ENCODE measurements around the gene NR2C2.

NR2C2 gene

DNA sequence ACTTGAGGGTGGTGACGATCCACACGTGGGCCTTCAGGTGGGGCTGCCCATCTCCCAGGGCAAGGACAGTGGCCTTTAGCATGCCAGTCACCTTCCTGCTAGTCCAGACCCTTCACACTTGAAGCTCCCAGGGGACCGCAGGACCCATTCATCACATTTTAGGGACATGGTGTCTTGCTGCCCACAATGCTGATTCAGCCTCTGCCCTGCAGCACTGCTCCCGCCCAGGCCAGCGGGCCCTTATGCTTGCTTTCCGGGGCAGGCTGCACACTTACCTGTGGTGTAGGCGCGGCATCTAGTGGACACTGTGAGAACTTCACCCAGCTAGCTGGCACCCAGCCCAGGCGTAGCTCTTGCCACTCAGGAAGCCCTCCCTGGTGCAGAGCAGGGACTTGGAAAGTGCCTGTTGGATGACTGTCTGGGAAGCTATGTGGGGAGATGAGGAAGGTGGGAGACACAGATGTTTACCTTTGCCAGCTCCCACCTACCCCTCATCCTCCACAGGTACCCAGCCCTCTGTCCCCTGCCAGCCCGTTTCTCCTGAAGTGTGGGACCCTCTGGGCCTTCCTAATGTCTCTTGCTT is 26.3 kb upstream of the NR2C2 start:
- H3K4me3 ChIP-seq (ENCODE audit: low read length in 2 of 2): no peak overlapping the region
- no peak overlapping the region for H3K9ac ChIP-seq (ENCODE audit: low read depth in 1 of 2, low read length in 2 of 2)
- H3K4me1 ChIP-seq (ENCODE audit: control insufficient read depth in 2 of 2, insufficient read depth in 2 of 2, low read length in 2 of 2): peaks cover 2 to 4% of the 10 kb centered on the region in 2 donors
- H3K9me3 ChIP-seq (ENCODE audit: control insufficient read depth in 2 of 2, low read length in 2 of 2): no peaks in the 10 kb centered on the region
- no peaks in the 10 kb centered on the region for H3K27me3 ChIP-seq (ENCODE audit: control insufficient read depth in 2 of 2, insufficient read depth in 2 of 2, low read length in 2 of 2)
- H3K27ac ChIP-seq (ENCODE audit: low read depth in 2 of 2, low read length in 2 of 2): no peak overlapping the region
- peaks cover 0 to 2% of the 10 kb centered on the region in 2 donors for H3K36me3 ChIP-seq (ENCODE audit: control insufficient read depth in 2 of 2, insufficient read depth in 2 of 2, low read length in 2 of 2)

DNA sequence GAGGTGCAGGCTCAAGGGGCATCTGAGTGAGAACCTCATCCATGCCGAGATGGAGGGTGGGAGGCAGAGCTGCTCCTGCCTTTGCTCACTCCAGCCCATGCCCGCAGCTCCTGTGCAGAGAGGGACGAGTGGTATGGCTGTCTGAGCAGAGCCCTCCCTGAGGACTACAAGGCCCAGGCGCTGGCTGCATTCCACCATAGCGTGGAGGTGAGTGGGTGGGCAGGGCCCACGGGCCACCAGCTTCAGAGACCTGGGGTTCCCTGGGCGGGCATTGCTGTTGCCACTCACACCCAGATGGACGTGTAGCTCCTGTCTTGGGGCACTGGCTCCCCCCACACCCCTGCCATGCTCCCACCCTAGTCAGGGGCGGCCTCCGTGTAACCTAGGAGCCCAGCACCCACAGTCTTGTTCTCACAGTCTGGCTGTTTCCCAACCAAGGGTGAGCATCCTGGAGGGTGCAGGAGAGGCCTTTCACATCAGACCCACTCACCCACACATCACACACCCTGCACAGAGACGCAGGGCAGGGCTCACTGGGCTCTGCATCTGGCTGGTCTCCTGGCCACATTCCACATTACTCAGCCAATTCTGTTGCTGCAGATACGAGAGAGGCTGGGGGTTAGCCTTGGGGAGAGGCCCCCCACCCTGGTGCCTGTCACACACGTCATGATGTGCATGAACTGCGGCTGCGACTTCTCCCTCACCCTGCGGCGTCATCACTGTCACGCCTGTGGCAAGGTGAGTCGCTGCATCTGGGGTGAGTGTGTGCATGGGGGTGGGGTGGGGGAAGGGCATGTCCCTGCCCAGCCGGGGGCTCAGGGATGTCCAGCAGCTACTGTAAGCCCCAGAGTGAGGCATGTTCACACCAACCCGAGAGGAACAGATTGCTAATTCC is 25.3 kb upstream of the NR2C2 start:
- Histone ChIP-seq H3K4me3 (ENCODE audit: low read length in 2 of 2) (no peak overlapping the region), H3K27me3 (ENCODE audit: control insufficient read depth in 2 of 2, insufficient read depth in 2 of 2, low read length in 2 of 2) (no peaks in the 10 kb centered on the region), H3K9me3 (ENCODE audit: control insufficient read depth in 2 of 2, low read length in 2 of 2) (no peaks in the 10 kb centered on the region), H3K9ac (ENCODE audit: low read depth in 1 of 2, low read length in 2 of 2) (no peak overlapping the region), H3K4me1 (ENCODE audit: control insufficient read depth in 2 of 2, insufficient read depth in 2 of 2, low read length in 2 of 2) (peaks cover 2 to 4% of the 10 kb centered on the region in 2 donors), H3K36me3 (ENCODE audit: control insufficient read depth in 2 of 2, insufficient read depth in 2 of 2, low read length in 2 of 2) (peaks cover 0 to 3% of the 10 kb centered on the region in 2 donors), H3K27ac (ENCODE audit: low read depth in 2 of 2, low read length in 2 of 2) (no peak overlapping the region)

DNA sequence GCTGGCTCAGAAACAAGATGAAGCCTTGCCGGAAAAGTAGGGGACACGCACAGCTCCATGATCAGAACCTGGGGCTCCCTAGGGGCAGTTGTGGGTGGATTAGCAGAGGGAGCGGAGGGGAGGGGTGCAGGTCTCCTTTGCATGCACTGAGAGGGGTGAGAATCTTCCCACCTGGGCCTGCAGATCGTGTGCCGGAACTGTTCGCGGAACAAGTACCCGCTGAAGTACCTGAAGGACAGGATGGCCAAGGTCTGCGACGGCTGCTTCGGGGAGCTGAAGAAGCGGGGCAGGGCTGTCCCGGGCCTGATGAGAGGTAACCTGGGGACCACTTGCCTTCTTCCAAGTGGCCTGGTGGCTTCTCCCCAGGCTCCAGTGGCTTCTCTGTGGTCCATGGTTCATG is 24.5 kb upstream of the NR2C2 start:
- no peaks in the 10 kb centered on the region for H3K27me3 ChIP-seq (ENCODE audit: control insufficient read depth in 2 of 2, insufficient read depth in 2 of 2, low read length in 2 of 2)
- H3K9ac ChIP-seq (ENCODE audit: low read depth in 1 of 2, low read length in 2 of 2): no peak overlapping the region
- no peak overlapping the region for H3K27ac ChIP-seq (ENCODE audit: low read depth in 2 of 2, low read length in 2 of 2)
- H3K9me3 ChIP-seq (ENCODE audit: control insufficient read depth in 2 of 2, low read length in 2 of 2): no peaks in the 10 kb centered on the region
- H3K4me1 ChIP-seq (ENCODE audit: control insufficient read depth in 2 of 2, insufficient read depth in 2 of 2, low read length in 2 of 2): peaks cover 2 to 4% of the 10 kb centered on the region in 2 donors
- H3K4me3 ChIP-seq (ENCODE audit: low read length in 2 of 2): no peak overlapping the region
- peaks cover 0 to 3% of the 10 kb centered on the region in 2 donors for H3K36me3 ChIP-seq (ENCODE audit: control insufficient read depth in 2 of 2, insufficient read depth in 2 of 2, low read length in 2 of 2)

GRCh38 chr3:14923476-14923875 is 23.9 kb upstream of the NR2C2 start:
- Histone ChIP-seq H3K4me3 (ENCODE audit: low read length in 2 of 2) (no peak overlapping the region), H3K9me3 (ENCODE audit: control insufficient read depth in 2 of 2, low read length in 2 of 2) (no peaks in the 10 kb centered on the region), H3K27me3 (ENCODE audit: control insufficient read depth in 2 of 2, insufficient read depth in 2 of 2, low read length in 2 of 2) (no peaks in the 10 kb centered on the region), H3K4me1 (ENCODE audit: control insufficient read depth in 2 of 2, insufficient read depth in 2 of 2, low read length in 2 of 2) (peaks cover 2 to 4% of the 10 kb centered on the region in 2 donors), H3K9ac (ENCODE audit: low read depth in 1 of 2, low read length in 2 of 2) (no peak overlapping the region), H3K36me3 (ENCODE audit: control insufficient read depth in 2 of 2, insufficient read depth in 2 of 2, low read length in 2 of 2) (peaks cover 0 to 3% of the 10 kb centered on the region in 2 donors), H3K27ac (ENCODE audit: low read depth in 2 of 2, low read length in 2 of 2) (no peak overlapping the region)

- no peak overlapping the region for H3K4me3 ChIP-seq (ENCODE audit: low read length in 2 of 2)
- H3K9ac ChIP-seq (ENCODE audit: low read depth in 1 of 2, low read length in 2 of 2): no peak overlapping the region
- no peaks in the 10 kb centered on the region for H3K9me3 ChIP-seq (ENCODE audit: control insufficient read depth in 2 of 2, low read length in 2 of 2)
- no peak overlapping the region for H3K27ac ChIP-seq (ENCODE audit: low read depth in 2 of 2, low read length in 2 of 2)
- H3K4me1 ChIP-seq (ENCODE audit: control insufficient read depth in 2 of 2, insufficient read depth in 2 of 2, low read length in 2 of 2): peaks cover 2 to 4% of the 10 kb centered on the region in 2 donors
- peaks cover 0 to 3% of the 10 kb centered on the region in 2 donors for H3K36me3 ChIP-seq (ENCODE audit: control insufficient read depth in 2 of 2, insufficient read depth in 2 of 2, low read length in 2 of 2)
- H3K27me3 ChIP-seq (ENCODE audit: control insufficient read depth in 2 of 2, insufficient read depth in 2 of 2, low read length in 2 of 2): no peaks in the 10 kb centered on the region
Observed at GRCh38 chr3:14925729-14926591, 21.4 kb upstream of the NR2C2 start.

GRCh38 chr3:14926592-14926991 is 20.8 kb upstream of the NR2C2 start:
- Histone ChIP-seq H3K27me3 (ENCODE audit: control insufficient read depth in 2 of 2, insufficient read depth in 2 of 2, low read length in 2 of 2) (no peaks in the 10 kb centered on the region), H3K27ac (ENCODE audit: low read depth in 2 of 2, low read length in 2 of 2) (no peak overlapping the region), H3K36me3 (ENCODE audit: control insufficient read depth in 2 of 2, insufficient read depth in 2 of 2, low read length in 2 of 2) (peaks cover 0 to 3% of the 10 kb centered on the region in 2 donors)

GRCh38 chr3:14927308-14927707 is 20.1 kb upstream of the NR2C2 start:
- Histone ChIP-seq H3K9me3 (ENCODE audit: control insufficient read depth in 2 of 2, low read length in 2 of 2) (no peaks in the 10 kb centered on the region), H3K4me3 (ENCODE audit: low read length in 2 of 2) (no peak overlapping the region), H3K27me3 (ENCODE audit: control insufficient read depth in 2 of 2, insufficient read depth in 2 of 2, low read length in 2 of 2) (no peaks in the 10 kb centered on the region)

More at GRCh38 chr3:14926592-14926991, 20.8 kb upstream of the NR2C2 start:
- no peak overlapping the region for H3K4me3 ChIP-seq (ENCODE audit: low read length in 2 of 2)
- H3K9ac ChIP-seq (ENCODE audit: low read depth in 1 of 2, low read length in 2 of 2): no peak overlapping the region
- peaks cover 0 to 2% of the 10 kb centered on the region in 2 donors for H3K4me1 ChIP-seq (ENCODE audit: control insufficient read depth in 2 of 2, insufficient read depth in 2 of 2, low read length in 2 of 2)
- no peaks in the 10 kb centered on the region for H3K9me3 ChIP-seq (ENCODE audit: control insufficient read depth in 2 of 2, low read length in 2 of 2)

GRCh38 chr3:14929310-14930074 is 17.9 kb upstream of the NR2C2 start:
- Histone ChIP-seq H3K4me1 (ENCODE audit: control insufficient read depth in 2 of 2, insufficient read depth in 2 of 2, low read length in 2 of 2) (peaks cover 0 to 8% of the 10 kb centered on the region in 2 donors), H3K36me3 (ENCODE audit: control insufficient read depth in 2 of 2, insufficient read depth in 2 of 2, low read length in 2 of 2) (peaks cover 0 to 3% of the 10 kb centered on the region in 2 donors), H3K4me3 (ENCODE audit: low read length in 2 of 2) (no peak overlapping the region), H3K27ac (ENCODE audit: low read depth in 2 of 2, low read length in 2 of 2) (no peak overlapping the region), H3K27me3 (ENCODE audit: control insufficient read depth in 2 of 2, insufficient read depth in 2 of 2, low read length in 2 of 2) (no peaks in the 10 kb centered on the region), H3K9ac (ENCODE audit: low read depth in 1 of 2, low read length in 2 of 2) (no peak overlapping the region), H3K9me3 (ENCODE audit: control insufficient read depth in 2 of 2, low read length in 2 of 2) (no peaks in the 10 kb centered on the region)

More at GRCh38 chr3:14927308-14927707, 20.1 kb upstream of the NR2C2 start:
- H3K4me1 ChIP-seq (ENCODE audit: control insufficient read depth in 2 of 2, insufficient read depth in 2 of 2, low read length in 2 of 2): peaks cover 0 to 2% of the 10 kb centered on the region in 2 donors
- H3K36me3 ChIP-seq (ENCODE audit: control insufficient read depth in 2 of 2, insufficient read depth in 2 of 2, low read length in 2 of 2): peaks cover 0 to 3% of the 10 kb centered on the region in 2 donors
- no peak overlapping the region for H3K9ac ChIP-seq (ENCODE audit: low read depth in 1 of 2, low read length in 2 of 2)
- H3K27ac ChIP-seq (ENCODE audit: low read depth in 2 of 2, low read length in 2 of 2): no peak overlapping the region

GRCh38 chr3:14933820-14934425 is 13.5 kb upstream of the NR2C2 start:
- Histone ChIP-seq H3K9ac (ENCODE audit: low read depth in 1 of 2, low read length in 2 of 2) (peak overlapping the region in 1 of 2 donors; percentile 24), H3K27me3 (ENCODE audit: control insufficient read depth in 2 of 2, insufficient read depth in 2 of 2, low read length in 2 of 2) (no peaks in the 10 kb centered on the region), H3K27ac (ENCODE audit: low read depth in 2 of 2, low read length in 2 of 2) (peak overlapping the region in 1 of 2 donors; percentile 12), H3K4me3 (ENCODE audit: low read length in 2 of 2) (no peak overlapping the region), H3K4me1 (ENCODE audit: control insufficient read depth in 2 of 2, insufficient read depth in 2 of 2, low read length in 2 of 2) (peaks cover 15 to 19% of the 10 kb centered on the region in 2 donors), H3K9me3 (ENCODE audit: control insufficient read depth in 2 of 2, low read length in 2 of 2) (no peaks in the 10 kb centered on the region), H3K36me3 (ENCODE audit: control insufficient read depth in 2 of 2, insufficient read depth in 2 of 2, low read length in 2 of 2) (no peaks in the 10 kb centered on the region)

Measured in mucosa of rectum (tissue), 2 donors.